ENCODE results near the gene PTPRH. TPM values are rescaled to one million over a fixed set of nuclear protein-coding genes. Genes with fewer than 3 reads are reported as not detected.
"Not testable (repeated sequence)": the region's sequence is repeated elsewhere in the genome, so short reads cannot be mapped to it uniquely, and the experiment has no call there.

Gene PTPRH
- total RNA-seq, 2 donors from 2014 or later, result not detected

DNA sequence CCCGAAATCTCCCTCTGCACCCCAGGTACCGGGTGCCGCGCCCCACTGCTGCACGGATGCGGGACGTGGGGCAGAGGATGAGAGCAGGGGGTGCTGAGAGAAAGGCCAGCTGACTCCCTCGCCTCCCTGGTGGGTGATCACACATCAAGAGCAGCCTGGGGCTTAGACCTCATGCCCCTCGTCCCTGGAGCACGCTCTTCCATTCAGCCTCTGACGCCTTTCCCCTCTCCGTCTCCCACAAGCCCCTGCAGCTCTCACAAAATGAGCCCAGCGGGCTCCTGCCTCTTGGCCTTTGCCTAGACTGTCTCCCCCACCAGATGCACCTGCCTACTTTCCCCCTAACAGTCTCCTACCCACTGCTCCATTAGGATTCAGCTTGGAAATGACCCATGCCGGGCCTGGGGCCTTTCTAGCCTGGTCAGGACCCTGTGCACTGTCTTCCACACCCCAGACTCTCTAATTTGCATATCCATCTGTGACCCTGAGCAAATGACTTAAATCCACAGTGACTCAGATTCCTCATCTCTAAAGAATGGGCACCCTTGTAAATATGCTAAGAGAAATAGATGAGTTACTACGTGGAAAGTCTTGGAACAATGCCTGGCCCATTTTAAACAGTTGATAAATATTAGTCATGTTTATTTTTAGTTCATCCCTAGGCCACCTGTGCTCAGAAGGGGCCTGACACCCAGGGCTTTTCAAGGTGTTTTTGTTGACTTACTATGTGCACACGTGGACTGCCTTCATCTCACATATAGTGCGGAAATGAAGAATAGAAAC, 582 bp upstream of the PTPRH start:
- Mint-ChIP-seq H3K4me3 (no peak overlapping the region), H3K27me3 (ENCODE audit: low read depth) (peaks cover 45% of the 10 kb centered on the region), H3K9me3 (peaks cover 3 to 5% of the 10 kb centered on the region in 2 donors), H3K4me1 (ENCODE audit: low read depth) (no peaks in the 10 kb centered on the region), H3K27ac (no peak overlapping the region), H3K36me3 (ENCODE audit: insufficient read depth in 2 of 2) (peaks cover 4 to 10% of the 10 kb centered on the region in 2 donors)
- ATAC-seq (replicated peaks in 1 of 2) (no peak), DNase-seq (no peak)

DNA sequence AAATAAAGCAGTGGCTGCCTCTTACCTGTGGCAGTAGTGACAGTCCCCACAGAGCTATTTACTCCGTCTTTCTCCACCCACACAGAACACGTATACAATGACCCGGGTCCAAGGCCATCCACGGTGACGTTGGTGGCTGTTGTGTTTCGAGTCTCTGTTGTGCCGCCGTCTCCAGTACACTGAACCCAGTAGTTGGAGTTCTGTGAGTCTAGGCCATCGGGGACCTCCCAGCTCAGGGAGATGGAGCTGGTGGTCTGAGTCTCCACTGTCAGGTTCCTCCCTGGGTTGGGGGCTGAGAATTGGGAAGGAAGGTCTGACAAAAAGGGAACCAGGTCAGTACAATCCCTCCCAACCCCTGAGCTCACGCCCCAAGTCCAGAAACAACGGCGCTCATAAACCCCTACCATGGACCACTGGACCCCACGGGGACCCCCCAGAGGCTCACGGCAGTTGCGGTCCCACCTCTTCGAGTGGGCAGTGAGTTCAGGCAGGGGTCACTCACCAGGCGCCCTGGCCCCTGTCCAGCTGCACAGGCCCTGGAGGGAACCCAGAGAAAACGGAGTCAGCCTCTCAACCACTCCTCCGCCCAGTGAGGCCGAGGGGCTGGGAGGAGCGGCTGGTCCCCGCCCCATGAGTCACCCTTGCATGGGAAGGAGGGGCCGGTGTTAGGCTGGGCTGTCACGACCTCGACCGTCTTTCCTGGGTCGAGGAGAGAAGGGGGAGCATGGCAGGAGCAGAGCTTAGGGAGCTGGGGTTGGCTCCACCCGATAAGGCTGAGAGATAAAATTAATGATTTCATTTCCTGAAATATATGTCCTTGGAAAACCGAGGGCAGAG, 2.4 kb downstream of the PTPRH start:
- peak; percentile 90 to 94 for ATAC-seq (replicated peaks in 1 of 2)
- Mint-ChIP-seq H3K36me3 (ENCODE audit: insufficient read depth in 2 of 2) (peaks cover 0 to 2% of the 10 kb centered on the region in 2 donors), H3K4me3 (peak overlapping the region; percentile 32 to 52), H3K4me1 (ENCODE audit: low read depth) (no peaks in the 10 kb centered on the region), H3K27ac (no peak overlapping the region), H3K27me3 (ENCODE audit: low read depth) (peaks cover 39% of the 10 kb centered on the region), H3K9me3 (no peaks in the 10 kb centered on the region)
- DNase-seq, result peak; percentile 56 to 65

DNA sequence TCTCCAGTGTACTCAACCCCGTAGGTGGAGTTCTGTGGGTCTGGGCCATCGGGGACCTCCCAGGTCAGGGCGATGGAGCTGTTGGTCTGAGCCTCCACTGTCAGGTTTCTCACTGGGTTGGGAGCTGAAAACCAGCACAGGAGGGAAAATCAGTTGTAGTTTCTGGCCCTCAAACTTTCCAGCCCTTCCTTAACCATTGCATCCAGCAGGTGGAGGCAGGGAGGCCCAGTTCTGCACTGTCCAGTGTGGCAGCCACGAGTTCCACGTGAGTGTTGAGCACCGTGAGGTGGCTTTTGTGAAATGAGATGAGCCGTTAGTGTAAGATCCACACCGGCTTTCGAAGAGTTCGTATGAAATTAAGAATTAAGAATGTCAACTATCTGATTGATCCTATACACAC, 7.1 kb downstream of the PTPRH start:
- DNase-seq; H3K4me3 Mint-ChIP-seq; H3K36me3 Mint-ChIP-seq (ENCODE audit: insufficient read depth in 2 of 2); H3K9me3 Mint-ChIP-seq; H3K4me1 Mint-ChIP-seq (ENCODE audit: low read depth); ATAC-seq (replicated peaks in 1 of 2); H3K27ac Mint-ChIP-seq: not testable (repeated sequence)
- peaks cover 28% of the 10 kb centered on the region for H3K27me3 Mint-ChIP-seq (ENCODE audit: low read depth)

DNA sequence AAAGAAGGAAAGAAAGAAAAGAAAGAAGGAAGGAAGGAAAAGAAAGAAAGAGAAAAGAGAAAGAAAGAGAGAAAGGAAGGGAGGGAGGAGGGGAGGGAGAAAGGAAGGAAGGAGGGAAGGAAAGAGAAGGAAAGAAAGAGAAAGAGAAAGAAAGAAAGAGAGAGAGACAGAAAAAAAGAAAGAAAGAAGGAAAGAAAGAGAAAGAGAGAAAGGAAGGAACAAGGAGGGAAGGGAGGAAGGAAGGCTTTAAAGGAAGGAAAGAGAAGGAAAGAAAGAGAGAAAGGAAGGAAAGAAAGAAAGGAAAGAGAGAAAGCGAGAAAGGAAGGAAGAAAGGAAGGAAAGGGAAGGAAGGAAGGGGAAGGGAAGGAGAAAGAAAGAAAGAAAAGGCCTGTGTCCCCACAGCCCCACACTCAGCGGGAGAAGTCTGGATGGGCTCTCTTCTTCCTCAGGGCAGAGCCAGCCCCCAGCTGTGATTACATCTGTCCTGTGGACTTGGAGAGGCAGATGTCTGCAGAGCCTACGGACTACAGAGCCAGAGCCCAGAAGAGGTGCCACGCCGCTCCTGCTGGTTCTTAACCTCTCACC, 9.6 kb downstream of the PTPRH start:
- Mint-ChIP-seq H3K36me3 (ENCODE audit: insufficient read depth in 2 of 2) (no peaks in the 10 kb centered on the region), H3K27me3 (ENCODE audit: low read depth) (peaks cover 8% of the 10 kb centered on the region), H3K9me3 (no peaks in the 10 kb centered on the region), H3K4me1 (ENCODE audit: low read depth) (no peaks in the 10 kb centered on the region), H3K27ac (no peak overlapping the region), H3K4me3 (no peak overlapping the region)
- ATAC-seq (replicated peaks in 1 of 2) (no peak), DNase-seq (no peak)

DNA sequence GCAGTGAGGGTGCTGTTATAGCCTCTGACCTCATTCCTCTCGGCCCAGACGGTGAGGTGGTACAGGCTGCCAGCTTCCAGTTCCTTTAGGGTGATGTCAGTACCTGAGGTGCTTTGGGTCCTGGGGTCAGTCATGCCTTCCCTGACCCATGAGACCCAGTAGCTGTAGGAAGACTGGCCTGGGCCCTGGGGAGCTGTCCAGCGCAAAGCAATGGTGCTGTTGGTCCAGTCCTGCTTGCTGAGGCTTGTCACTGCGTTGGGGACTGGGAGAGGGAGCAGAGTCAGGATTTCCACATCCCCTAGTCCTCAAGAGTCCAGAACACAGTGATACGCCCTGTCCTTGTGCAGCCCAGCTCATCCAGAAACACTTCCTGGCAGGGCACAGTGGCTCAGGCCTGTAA, 10.7 kb downstream of the PTPRH start:
- no peak overlapping the region for H3K27ac Mint-ChIP-seq
- H3K27me3 Mint-ChIP-seq (ENCODE audit: low read depth), result peaks cover 5% of the 10 kb centered on the region
- ATAC-seq (replicated peaks in 1 of 2), result no peak

DNA sequence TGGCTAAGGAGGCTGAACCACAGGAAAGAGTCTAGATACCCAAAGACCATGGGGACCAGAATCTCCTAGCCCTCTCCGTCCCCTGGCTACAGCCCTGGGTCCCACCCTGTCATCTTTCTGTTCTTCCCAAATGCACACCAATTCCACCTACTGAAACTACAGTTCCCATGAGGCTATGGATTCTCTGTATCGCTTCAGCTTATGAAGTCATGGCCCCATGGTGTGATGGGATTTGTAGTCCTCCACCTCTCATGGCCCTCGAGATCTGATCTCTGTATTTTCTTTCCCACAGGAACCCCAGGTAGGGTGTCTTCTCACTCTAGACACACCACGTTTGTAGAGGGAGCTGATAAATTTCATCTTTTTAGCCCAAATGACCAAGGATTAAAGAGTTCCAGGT, 11.8 kb downstream of the PTPRH start:
- no peak for ATAC-seq (replicated peaks in 1 of 2)
- no peak overlapping the region for H3K4me3 Mint-ChIP-seq
- H3K9me3 Mint-ChIP-seq, result no peaks in the 10 kb centered on the region
- no peaks in the 10 kb centered on the region for H3K36me3 Mint-ChIP-seq (ENCODE audit: insufficient read depth in 2 of 2)
- no peak for DNase-seq
- peaks cover 5% of the 10 kb centered on the region for H3K27me3 Mint-ChIP-seq (ENCODE audit: low read depth)
- no peak overlapping the region for H3K27ac Mint-ChIP-seq
- no peaks in the 10 kb centered on the region for H3K4me1 Mint-ChIP-seq (ENCODE audit: low read depth)

More for the DNA sequence above, 10.7 kb downstream of the PTPRH start:
- no peaks in the 10 kb centered on the region for H3K36me3 Mint-ChIP-seq (ENCODE audit: insufficient read depth in 2 of 2)
- H3K4me1 Mint-ChIP-seq (ENCODE audit: low read depth), result no peaks in the 10 kb centered on the region
- DNase-seq, result no peak
- no peaks in the 10 kb centered on the region for H3K9me3 Mint-ChIP-seq
- no peak overlapping the region for H3K4me3 Mint-ChIP-seq

DNA sequence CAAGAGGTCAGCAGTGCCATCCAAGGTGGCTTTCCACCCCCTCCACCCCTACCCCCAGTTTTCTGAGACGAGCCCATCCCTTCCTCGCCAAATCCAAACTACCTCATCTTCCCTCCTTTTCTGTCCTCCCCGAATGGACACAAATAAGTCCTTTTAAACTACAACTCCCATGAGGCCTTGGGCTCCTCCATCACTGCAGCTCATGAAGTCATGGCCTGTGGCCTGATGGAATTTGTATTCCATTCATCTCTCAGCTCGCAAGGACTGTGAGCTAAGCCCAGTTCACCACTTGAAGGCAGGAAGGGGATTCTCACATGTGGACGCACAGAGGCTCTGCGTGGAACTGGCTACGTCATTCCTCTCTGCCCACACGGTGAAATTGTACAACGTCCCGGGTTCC, 12.5 kb downstream of the PTPRH start:
- H3K9me3 Mint-ChIP-seq, result no peaks in the 10 kb centered on the region
- H3K27me3 Mint-ChIP-seq (ENCODE audit: low read depth), result peaks cover 5% of the 10 kb centered on the region
- no peak overlapping the region for H3K27ac Mint-ChIP-seq
- DNase-seq, result no peak
- no peaks in the 10 kb centered on the region for H3K36me3 Mint-ChIP-seq (ENCODE audit: insufficient read depth in 2 of 2)
- H3K4me3 Mint-ChIP-seq, result no peak overlapping the region
- H3K4me1 Mint-ChIP-seq (ENCODE audit: low read depth), result no peaks in the 10 kb centered on the region
- no peak for ATAC-seq (replicated peaks in 1 of 2)

DNA sequence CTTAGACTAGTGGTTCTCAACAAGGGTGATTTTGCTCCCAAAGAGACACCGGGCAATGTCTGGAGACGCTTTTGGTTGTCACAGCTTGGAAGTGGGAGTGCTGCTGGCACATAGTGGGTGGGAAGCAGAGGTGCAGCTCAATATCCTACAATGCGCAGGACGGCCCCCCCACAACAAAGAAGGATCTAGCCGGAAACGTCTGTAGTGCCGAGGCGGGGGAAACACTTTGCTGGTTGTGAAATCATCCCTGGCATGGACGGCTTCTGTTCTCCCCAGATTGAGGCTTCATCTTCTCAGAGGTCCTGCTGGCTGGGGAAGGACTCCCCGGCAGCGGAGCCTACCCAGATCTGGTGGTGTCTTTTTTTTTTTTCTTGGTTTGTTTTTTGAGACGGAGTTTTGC, 15.8 kb downstream of the PTPRH start:
- ATAC-seq (replicated peaks in 1 of 2) (no peak), DNase-seq (no peak)
- H3K9me3 Mint-ChIP-seq, result no peaks in the 10 kb centered on the region

DNA sequence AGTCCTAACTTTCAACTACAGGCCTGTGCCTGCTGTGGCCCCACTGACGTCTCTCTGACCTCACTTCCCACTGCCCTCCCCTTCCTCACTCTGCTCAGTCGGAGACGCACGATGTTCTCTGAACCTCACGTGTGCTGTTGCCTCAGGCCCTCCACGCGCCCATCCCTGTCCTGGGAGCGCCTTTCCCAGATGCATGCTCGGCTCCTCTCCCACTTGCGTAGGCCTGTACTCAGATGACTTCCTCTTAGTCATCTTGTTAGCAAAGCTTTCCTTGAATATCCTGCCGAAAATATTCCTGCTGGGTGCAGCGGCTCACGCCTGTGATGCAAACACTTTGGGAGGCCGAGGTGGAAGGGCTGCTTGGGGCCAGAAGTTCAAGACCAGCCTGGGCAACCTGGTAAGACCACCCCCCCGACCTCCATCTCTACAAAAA, 19.9 kb downstream of the PTPRH start:
- ATAC-seq (replicated peaks in 1 of 2), result no peak
- H3K4me3 Mint-ChIP-seq, result no peak overlapping the region
- no peak overlapping the region for H3K27ac Mint-ChIP-seq
- H3K27me3 Mint-ChIP-seq (ENCODE audit: low read depth), result peaks cover 6% of the 10 kb centered on the region
- no peak for DNase-seq
- peaks cover 12% of the 10 kb centered on the region for H3K4me1 Mint-ChIP-seq (ENCODE audit: low read depth)
- H3K9me3 Mint-ChIP-seq, result no peaks in the 10 kb centered on the region
- H3K36me3 Mint-ChIP-seq (ENCODE audit: insufficient read depth in 2 of 2), result no peaks in the 10 kb centered on the region

More for the DNA sequence above, 15.8 kb downstream of the PTPRH start:
- Mint-ChIP-seq H3K27me3 (ENCODE audit: low read depth) (peaks cover 6% of the 10 kb centered on the region), H3K4me3 (no peak overlapping the region), H3K36me3 (ENCODE audit: insufficient read depth in 2 of 2) (no peaks in the 10 kb centered on the region), H3K4me1 (ENCODE audit: low read depth) (peaks cover 11% of the 10 kb centered on the region), H3K27ac (no peak overlapping the region)

DNA sequence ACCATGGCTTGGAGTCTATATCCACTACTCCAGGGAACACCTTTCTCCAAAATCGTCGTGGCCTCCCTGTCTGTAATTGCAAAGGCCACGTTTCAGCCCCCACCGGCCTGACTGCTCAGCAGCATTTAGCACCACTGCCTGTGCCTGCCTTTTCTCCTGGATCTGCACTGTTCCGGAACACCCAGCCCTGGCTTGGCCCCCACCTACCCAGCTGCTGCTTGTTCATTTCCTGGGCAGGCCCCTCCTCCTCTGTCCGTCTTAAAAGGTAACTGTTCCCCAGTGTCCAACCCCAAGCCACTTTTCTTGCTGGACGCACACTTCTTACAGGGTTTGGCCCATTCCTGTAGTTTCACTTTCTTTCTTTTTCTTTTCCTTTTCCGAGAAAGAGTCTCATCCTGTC, 20.7 kb downstream of the PTPRH start:
- DNase-seq (no peak), ATAC-seq (replicated peaks in 1 of 2) (no peak)
- Mint-ChIP-seq H3K4me1 (ENCODE audit: low read depth) (peaks cover 12% of the 10 kb centered on the region), H3K4me3 (peak overlapping the region in 1 of 2 donors; percentile 42), H3K9me3 (no peaks in the 10 kb centered on the region), H3K27me3 (ENCODE audit: low read depth) (peaks cover 6% of the 10 kb centered on the region), H3K36me3 (ENCODE audit: insufficient read depth in 2 of 2) (no peaks in the 10 kb centered on the region), H3K27ac (no peak overlapping the region)

DNA sequence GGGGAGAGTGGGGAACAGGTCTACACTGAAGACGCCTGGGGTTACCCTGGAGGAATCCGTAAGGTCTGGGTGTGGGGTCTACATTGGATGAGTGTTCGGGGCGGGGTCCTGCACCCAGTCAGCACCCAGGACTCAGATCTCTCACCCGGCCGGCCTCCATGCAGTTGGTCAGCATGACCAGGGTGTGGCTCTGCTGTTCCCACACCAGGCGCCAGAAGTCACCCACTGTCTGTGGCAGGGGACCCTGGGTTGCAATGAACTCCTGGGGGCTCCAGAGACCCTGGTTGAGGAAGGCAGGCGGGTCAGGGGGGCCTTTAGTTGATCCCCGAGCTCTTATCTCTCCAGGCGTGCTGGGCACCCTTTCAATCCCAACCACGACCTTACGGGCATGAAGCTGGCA, 23.2 kb downstream of the PTPRH start:
- peaks cover 12% of the 10 kb centered on the region for H3K4me1 Mint-ChIP-seq (ENCODE audit: low read depth)
- DNase-seq (no peak), ATAC-seq (replicated peaks in 1 of 2) (no peak)
- H3K9me3 Mint-ChIP-seq, result no peaks in the 10 kb centered on the region
- H3K27ac Mint-ChIP-seq, result no peak overlapping the region
- H3K36me3 Mint-ChIP-seq (ENCODE audit: insufficient read depth in 2 of 2), result no peaks in the 10 kb centered on the region
- H3K4me3 Mint-ChIP-seq, result no peak overlapping the region
- peaks cover 20% of the 10 kb centered on the region for H3K27me3 Mint-ChIP-seq (ENCODE audit: low read depth)

DNA sequence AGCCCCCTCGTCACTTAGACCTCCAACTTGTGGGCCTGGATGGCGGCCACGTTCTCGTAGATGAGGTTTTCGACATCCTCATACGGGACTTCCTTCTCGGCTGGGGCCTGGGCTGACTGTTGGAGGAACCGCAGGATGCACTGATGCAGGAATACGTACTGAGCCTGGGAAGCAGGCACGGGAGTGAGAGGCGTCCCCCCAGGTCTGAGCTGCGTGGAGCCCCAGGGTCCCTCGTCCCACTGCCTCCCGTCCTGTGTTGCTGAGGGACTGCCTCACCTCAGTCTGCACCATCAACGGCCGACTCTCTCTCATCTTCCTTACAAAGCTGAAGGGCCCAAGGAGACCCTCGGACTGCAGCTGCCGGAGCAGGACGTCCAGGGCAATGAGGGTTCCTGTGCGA, 27.6 kb downstream of the PTPRH start:
- H3K27me3 Mint-ChIP-seq (ENCODE audit: low read depth), result peaks cover 49% of the 10 kb centered on the region
- peaks cover 19% of the 10 kb centered on the region for H3K4me1 Mint-ChIP-seq (ENCODE audit: low read depth)
- H3K36me3 Mint-ChIP-seq (ENCODE audit: insufficient read depth in 2 of 2), result no peaks in the 10 kb centered on the region
- DNase-seq (no peak), ATAC-seq (replicated peaks in 1 of 2) (no peak)
- H3K27ac Mint-ChIP-seq, result no peak overlapping the region
- no peaks in the 10 kb centered on the region for H3K9me3 Mint-ChIP-seq
- H3K4me3 Mint-ChIP-seq, result no peak overlapping the region
